ENCODE data around the gene FN1.

FN1 gene

DNA sequence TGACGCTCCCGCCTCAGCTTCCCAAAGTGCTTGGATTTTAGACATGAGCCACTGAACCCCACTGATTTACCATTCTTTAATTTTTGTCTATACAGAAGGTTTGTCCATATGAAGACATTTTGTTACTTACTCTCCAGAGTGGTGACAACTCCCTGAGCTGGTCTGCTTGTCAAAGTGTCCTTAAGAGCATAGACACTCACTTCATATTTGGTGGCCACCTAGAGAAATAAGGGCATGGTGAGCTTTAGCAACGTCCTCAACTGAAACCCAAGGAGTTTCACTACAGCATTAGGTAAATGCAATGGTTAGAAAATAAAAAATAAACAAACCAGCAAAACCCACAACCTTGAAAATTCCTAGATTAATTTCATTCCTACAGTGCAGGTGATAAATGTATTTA, 57.8 kb downstream of the FN1 start:
- H2BK120ac ChIP-seq (ENCODE audit: low read depth, low read length): no peak overlapping the region
- no peaks in the 10 kb centered on the region for H3K4me1 ChIP-seq (ENCODE audit: control insufficient read depth, low read depth, low read length)
- H3K4me3 ChIP-seq (ENCODE audit: low read length): no peak overlapping the region
- H3K4me2 ChIP-seq (ENCODE audit: low read length): no peak overlapping the region
- no peak overlapping the region for H2BK5ac ChIP-seq (ENCODE audit: low read length)
- H3K79me1 ChIP-seq (ENCODE audit: low read length): no peaks in the 10 kb centered on the region
- no peak for DNase-seq
- no peak overlapping the region for H2AK5ac ChIP-seq (ENCODE audit: low read length)
- no peak overlapping the region for H3K9ac ChIP-seq (ENCODE audit: low read length)
- H4K8ac ChIP-seq (ENCODE audit: low read depth, low read length): no peak overlapping the region
- no peak overlapping the region for H4K5ac ChIP-seq (ENCODE audit: low read length)
- no peak overlapping the region for H3K56ac ChIP-seq (ENCODE audit: low read length)
- H3K27ac ChIP-seq (ENCODE audit: low read depth, low read length): no peak overlapping the region
- WGBS (ENCODE audit: extremely low coverage, insufficient coverage, low lambda C conversion rate): no CpG with 5 or more reads among the region's 3 CpGs
- H3K36me3 ChIP-seq (ENCODE audit: control insufficient read depth, insufficient read depth, low read length): peaks cover 27% of the 10 kb centered on the region
- no peak overlapping the region for H3K4ac ChIP-seq (ENCODE audit: low read depth, low read length)
- no peaks in the 10 kb centered on the region for H3K27me3 ChIP-seq (ENCODE audit: insufficient read depth, low read length, poor library complexity)
- no peaks in the 10 kb centered on the region for H3K79me2 ChIP-seq (ENCODE audit: control insufficient read depth, insufficient read depth, low read length)
- no peak overlapping the region for H2BK15ac ChIP-seq (replicated peaks; ENCODE audit: low read depth)
- no peak overlapping the region for H3K18ac ChIP-seq (ENCODE audit: low read length)
- no peak overlapping the region for H3K23ac ChIP-seq (ENCODE audit: low read length)

DNA sequence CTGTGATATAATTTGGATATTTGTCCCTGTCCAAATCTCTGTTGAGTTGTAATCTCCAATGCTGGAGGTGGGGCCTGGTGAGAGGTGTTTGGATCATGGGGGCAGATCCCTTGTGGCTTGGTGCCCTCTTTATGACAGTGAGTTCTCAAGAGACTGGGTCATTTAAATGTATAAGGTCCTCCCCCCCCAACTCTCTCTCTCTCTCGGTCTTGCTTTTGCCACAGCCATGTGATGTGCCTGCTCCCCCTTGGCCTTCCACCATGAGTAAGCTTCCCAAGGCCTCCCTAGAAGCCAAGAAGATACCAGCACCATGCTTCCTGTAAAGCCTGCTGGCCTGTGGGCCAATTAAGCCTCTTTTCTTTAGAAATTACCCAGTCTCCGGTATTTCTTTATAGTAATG, 58.6 kb downstream of the FN1 start:
- Histone ChIP-seq H3K27ac (ENCODE audit: low read depth, low read length) (no peak overlapping the region), H2BK120ac (ENCODE audit: low read depth, low read length) (no peak overlapping the region), H2BK5ac (ENCODE audit: low read length) (no peak overlapping the region), H4K5ac (ENCODE audit: low read length) (no peak overlapping the region), H3K79me1 (ENCODE audit: low read length) (no peaks in the 10 kb centered on the region), H3K9ac (ENCODE audit: low read length) (no peak overlapping the region), H3K79me2 (ENCODE audit: control insufficient read depth, insufficient read depth, low read length) (no peaks in the 10 kb centered on the region), H3K56ac (ENCODE audit: low read length) (no peak overlapping the region), H3K36me3 (ENCODE audit: control insufficient read depth, insufficient read depth, low read length) (peaks cover 27% of the 10 kb centered on the region), H3K4me1 (ENCODE audit: control insufficient read depth, low read depth, low read length) (no peaks in the 10 kb centered on the region), H3K23ac (ENCODE audit: low read length) (no peak overlapping the region), H2BK15ac (replicated peaks; ENCODE audit: low read depth) (no peak overlapping the region), H3K4me3 (ENCODE audit: low read length) (no peak overlapping the region), H3K4ac (ENCODE audit: low read depth, low read length) (no peak overlapping the region), H3K4me2 (ENCODE audit: low read length) (no peak overlapping the region), H4K8ac (ENCODE audit: low read depth, low read length) (no peak overlapping the region), H3K18ac (ENCODE audit: low read length) (no peak overlapping the region), H2AK5ac (ENCODE audit: low read length) (no peak overlapping the region), H3K27me3 (ENCODE audit: insufficient read depth, low read length, poor library complexity) (no peaks in the 10 kb centered on the region)
- no CpG with 5 or more reads among the region's 2 CpGs for WGBS (ENCODE audit: extremely low coverage, insufficient coverage, low lambda C conversion rate)
- DNase-seq: no peak

DNA sequence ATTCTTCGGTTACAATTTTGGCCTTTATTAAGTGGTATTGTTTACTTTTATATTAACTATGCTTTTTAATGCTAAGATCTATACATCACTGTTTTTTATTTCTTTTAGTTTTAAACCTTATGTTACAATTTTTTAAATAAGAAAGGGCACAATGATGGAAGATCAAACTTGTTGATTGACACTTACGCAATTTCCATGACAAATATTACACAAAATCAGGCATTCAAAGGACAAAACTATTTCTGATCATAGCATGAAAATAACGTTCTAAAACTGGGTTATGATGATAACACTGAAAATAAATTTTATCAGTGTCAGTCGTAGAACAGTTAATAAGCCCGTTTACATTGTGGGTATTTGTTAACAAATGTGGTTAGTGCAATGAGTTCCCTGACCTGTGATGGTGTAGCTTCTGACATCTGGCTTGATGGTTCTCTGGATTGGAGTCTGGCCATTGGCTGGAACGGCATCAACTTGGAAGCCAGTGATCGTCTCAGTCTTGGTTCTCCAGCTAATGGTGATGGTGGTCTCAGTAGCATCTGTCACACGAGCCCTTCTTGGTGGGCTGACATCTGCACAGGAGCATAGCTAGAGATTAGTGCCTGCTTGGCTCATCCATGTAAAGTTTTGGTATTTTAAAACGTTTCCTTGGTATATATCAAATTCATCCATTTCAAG, 59.6 kb downstream of the FN1 start:
- DNase-seq: no peak
- Histone ChIP-seq H4K8ac (ENCODE audit: low read depth, low read length) (no peak overlapping the region), H3K18ac (ENCODE audit: low read length) (no peak overlapping the region), H2BK5ac (ENCODE audit: low read length) (no peak overlapping the region), H3K79me2 (ENCODE audit: control insufficient read depth, insufficient read depth, low read length) (no peaks in the 10 kb centered on the region), H3K23ac (ENCODE audit: low read length) (no peak overlapping the region), H3K27ac (ENCODE audit: low read depth, low read length) (no peak overlapping the region), H3K9ac (ENCODE audit: low read length) (no peak overlapping the region), H3K36me3 (ENCODE audit: control insufficient read depth, insufficient read depth, low read length) (peaks cover 30% of the 10 kb centered on the region), H3K56ac (ENCODE audit: low read length) (no peak overlapping the region), H3K4me1 (ENCODE audit: control insufficient read depth, low read depth, low read length) (no peaks in the 10 kb centered on the region), H2BK120ac (ENCODE audit: low read depth, low read length) (no peak overlapping the region), H3K4ac (ENCODE audit: low read depth, low read length) (no peak overlapping the region), H4K5ac (ENCODE audit: low read length) (no peak overlapping the region), H2AK5ac (ENCODE audit: low read length) (no peak overlapping the region), H3K79me1 (ENCODE audit: low read length) (no peaks in the 10 kb centered on the region), H2BK15ac (replicated peaks; ENCODE audit: low read depth) (no peak overlapping the region), H3K27me3 (ENCODE audit: insufficient read depth, low read length, poor library complexity) (no peaks in the 10 kb centered on the region), H3K4me2 (ENCODE audit: low read length) (no peak overlapping the region), H3K4me3 (ENCODE audit: low read length) (no peak overlapping the region)
- no CpG with 5 or more reads among the region's 9 CpGs for WGBS (ENCODE audit: extremely low coverage, insufficient coverage, low lambda C conversion rate)

DNA sequence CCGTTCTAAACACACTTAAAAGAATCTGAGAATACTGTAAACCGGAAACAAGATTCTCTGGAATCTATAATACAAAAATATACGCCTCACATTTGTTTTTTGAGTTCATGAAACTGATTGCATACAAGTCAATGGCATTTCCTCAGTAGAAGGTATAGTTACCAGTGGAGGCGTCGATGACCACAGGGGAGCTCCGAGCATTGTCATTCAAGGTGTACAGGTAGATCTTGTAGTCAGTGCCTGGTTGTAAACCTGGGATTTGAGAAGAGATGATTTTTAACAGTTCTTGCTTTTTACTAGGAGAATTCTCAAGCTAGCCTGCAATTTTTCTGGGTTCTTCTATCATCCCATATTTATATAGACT, 60.4 kb downstream of the FN1 start:
- DNase-seq: no peak
- H3K4me2 ChIP-seq (ENCODE audit: low read length): no peak overlapping the region
- no peak overlapping the region for H3K56ac ChIP-seq (ENCODE audit: low read length)
- no peaks in the 10 kb centered on the region for H3K79me1 ChIP-seq (ENCODE audit: low read length)
- no peak overlapping the region for H2BK120ac ChIP-seq (ENCODE audit: low read depth, low read length)
- no peak overlapping the region for H2BK15ac ChIP-seq (replicated peaks; ENCODE audit: low read depth)
- H3K18ac ChIP-seq (ENCODE audit: low read length): no peak overlapping the region
- H3K4ac ChIP-seq (ENCODE audit: low read depth, low read length): no peak overlapping the region
- WGBS (ENCODE audit: extremely low coverage, insufficient coverage, low lambda C conversion rate): no CpG with 5 or more reads among the region's 6 CpGs
- H3K23ac ChIP-seq (ENCODE audit: low read length): no peak overlapping the region
- H3K79me2 ChIP-seq (ENCODE audit: control insufficient read depth, insufficient read depth, low read length): no peaks in the 10 kb centered on the region
- H3K27ac ChIP-seq (ENCODE audit: low read depth, low read length): no peak overlapping the region
- no peak overlapping the region for H2BK5ac ChIP-seq (ENCODE audit: low read length)
- H4K5ac ChIP-seq (ENCODE audit: low read length): no peak overlapping the region
- no peaks in the 10 kb centered on the region for H3K27me3 ChIP-seq (ENCODE audit: insufficient read depth, low read length, poor library complexity)
- H3K4me1 ChIP-seq (ENCODE audit: control insufficient read depth, low read depth, low read length): no peaks in the 10 kb centered on the region
- peaks cover 31% of the 10 kb centered on the region for H3K36me3 ChIP-seq (ENCODE audit: control insufficient read depth, insufficient read depth, low read length)
- no peak overlapping the region for H3K4me3 ChIP-seq (ENCODE audit: low read length)
- H3K9ac ChIP-seq (ENCODE audit: low read length): no peak overlapping the region
- H4K8ac ChIP-seq (ENCODE audit: low read depth, low read length): no peak overlapping the region
- H2AK5ac ChIP-seq (ENCODE audit: low read length): no peak overlapping the region

DNA sequence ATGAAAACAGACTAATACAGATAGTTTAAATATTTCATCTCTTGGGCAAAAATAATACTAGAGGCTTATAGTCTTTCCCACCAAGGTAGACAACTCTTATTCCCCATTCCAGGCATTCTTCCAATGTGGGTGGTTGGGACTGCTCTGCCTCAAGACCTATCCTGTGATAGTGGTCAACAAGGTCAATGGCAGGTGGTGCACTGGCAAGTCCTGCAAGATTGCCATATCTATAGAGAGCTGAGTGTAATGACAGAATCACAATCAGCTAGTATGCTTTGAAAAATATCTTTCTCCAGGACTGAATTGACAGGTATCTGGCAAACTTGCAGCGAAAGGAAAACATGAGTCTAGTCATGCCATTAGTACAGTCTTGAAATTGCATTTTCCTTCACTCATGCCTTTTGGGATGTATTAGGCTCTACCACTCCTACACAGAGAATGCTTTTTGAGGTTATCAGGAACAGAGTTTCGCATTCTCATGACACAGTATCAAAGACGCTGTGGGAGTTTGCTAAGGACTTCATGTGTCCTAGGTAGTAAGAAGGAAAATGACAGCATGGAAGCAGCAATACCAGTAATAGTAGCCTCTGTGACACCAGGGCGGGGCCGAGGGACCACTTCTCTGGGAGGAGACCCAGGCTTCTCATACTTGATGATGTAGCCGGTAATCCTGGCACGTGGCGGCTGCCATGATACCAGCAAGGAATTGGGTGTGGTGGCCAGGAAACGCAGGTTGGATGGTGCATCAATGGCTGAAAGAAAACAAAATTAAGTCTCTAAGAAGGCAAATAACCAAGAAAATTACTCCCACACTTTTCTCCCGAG, 61.0 kb downstream of the FN1 start:
- no peak overlapping the region for H2BK15ac ChIP-seq (replicated peaks; ENCODE audit: low read depth)
- no peak overlapping the region for H4K5ac ChIP-seq (ENCODE audit: low read length)
- no peak overlapping the region for H4K8ac ChIP-seq (ENCODE audit: low read depth, low read length)
- H3K4ac ChIP-seq (ENCODE audit: low read depth, low read length): no peak overlapping the region
- no peaks in the 10 kb centered on the region for H3K79me2 ChIP-seq (ENCODE audit: control insufficient read depth, insufficient read depth, low read length)
- H3K56ac ChIP-seq (ENCODE audit: low read length): no peak overlapping the region
- DNase-seq: no peak
- no peak overlapping the region for H2BK5ac ChIP-seq (ENCODE audit: low read length)
- H3K27me3 ChIP-seq (ENCODE audit: insufficient read depth, low read length, poor library complexity): no peaks in the 10 kb centered on the region
- H3K18ac ChIP-seq (ENCODE audit: low read length): no peak overlapping the region
- no peaks in the 10 kb centered on the region for H3K4me1 ChIP-seq (ENCODE audit: control insufficient read depth, low read depth, low read length)
- H3K4me2 ChIP-seq (ENCODE audit: low read length): no peak overlapping the region
- H3K79me1 ChIP-seq (ENCODE audit: low read length): no peaks in the 10 kb centered on the region
- H3K23ac ChIP-seq (ENCODE audit: low read length): no peak overlapping the region
- H3K36me3 ChIP-seq (ENCODE audit: control insufficient read depth, insufficient read depth, low read length): peaks cover 33% of the 10 kb centered on the region
- H3K27ac ChIP-seq (ENCODE audit: low read depth, low read length): no peak overlapping the region
- H3K9ac ChIP-seq (ENCODE audit: low read length): no peak overlapping the region
- no peak overlapping the region for H2AK5ac ChIP-seq (ENCODE audit: low read length)
- WGBS (ENCODE audit: extremely low coverage, insufficient coverage, low lambda C conversion rate): no CpG with 5 or more reads among the region's 10 CpGs
- no peak overlapping the region for H2BK120ac ChIP-seq (ENCODE audit: low read depth, low read length)
- H3K4me3 ChIP-seq (ENCODE audit: low read length): no peak overlapping the region
